ENCODE results near the gene EVI5L.

DNA sequence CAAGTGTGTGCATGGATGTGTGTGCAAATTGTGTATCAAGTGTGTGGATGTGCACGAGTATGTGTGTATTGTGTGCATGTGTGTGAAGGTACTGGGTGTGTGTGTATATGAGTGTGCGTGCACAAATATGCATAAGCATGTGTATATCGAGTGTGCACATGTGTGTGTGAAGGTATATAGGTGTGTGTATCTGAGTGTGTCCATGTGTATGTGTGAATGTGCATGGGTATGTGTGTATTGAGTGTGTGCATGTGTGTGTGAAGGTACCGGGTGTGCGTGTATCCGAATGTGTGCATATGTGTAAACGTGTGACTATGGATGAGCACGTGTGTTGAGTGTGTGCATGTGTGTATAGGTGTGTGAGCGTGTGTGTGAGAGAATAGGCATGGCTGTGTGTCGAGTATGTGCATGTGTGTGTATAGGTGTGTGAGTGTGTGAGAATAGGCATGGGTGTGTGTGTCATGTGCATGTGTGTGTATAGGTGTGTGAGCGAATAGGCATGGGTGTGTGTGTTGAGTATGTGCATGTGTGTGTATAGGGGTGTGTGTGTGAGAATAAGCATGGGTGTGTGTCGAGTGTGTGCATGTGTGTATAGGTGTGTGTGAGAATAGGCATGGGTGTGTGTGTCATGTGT is 12.8 kb downstream of the EVI5L start:
- TF ChIP-seq FOS (IDR thresholded peaks at IDR 0.05; ENCODE audit: borderline replicate concordance, insufficient read depth, low read length), result no peak
- TF ChIP-seq POLR2AphosphoS5 (IDR thresholded peaks at IDR 0.05; ENCODE audit: insufficient read depth, low read depth, low read length), result no peak
- TF ChIP-seq, protein P1, sequence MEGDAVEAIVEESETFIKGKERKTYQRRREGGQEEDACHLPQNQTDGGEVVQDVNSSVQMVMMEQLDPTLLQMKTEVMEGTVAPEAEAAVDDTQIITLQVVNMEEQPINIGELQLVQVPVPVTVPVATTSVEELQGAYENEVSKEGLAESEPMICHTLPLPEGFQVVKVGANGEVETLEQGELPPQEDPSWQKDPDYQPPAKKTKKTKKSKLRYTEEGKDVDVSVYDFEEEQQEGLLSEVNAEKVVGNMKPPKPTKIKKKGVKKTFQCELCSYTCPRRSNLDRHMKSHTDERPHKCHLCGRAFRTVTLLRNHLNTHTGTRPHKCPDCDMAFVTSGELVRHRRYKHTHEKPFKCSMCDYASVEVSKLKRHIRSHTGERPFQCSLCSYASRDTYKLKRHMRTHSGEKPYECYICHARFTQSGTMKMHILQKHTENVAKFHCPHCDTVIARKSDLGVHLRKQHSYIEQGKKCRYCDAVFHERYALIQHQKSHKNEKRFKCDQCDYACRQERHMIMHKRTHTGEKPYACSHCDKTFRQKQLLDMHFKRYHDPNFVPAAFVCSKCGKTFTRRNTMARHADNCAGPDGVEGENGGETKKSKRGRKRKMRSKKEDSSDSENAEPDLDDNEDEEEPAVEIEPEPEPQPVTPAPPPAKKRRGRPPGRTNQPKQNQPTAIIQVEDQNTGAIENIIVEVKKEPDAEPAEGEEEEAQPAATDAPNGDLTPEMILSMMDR (IDR thresholded peaks at IDR 0.05; ENCODE audit: extremely low read depth in 1 of 2, insufficient read depth in 1 of 2, low read depth in 1 of 2, low read length in 2 of 2), result no peak
- TF ChIP-seq, protein P2, sequence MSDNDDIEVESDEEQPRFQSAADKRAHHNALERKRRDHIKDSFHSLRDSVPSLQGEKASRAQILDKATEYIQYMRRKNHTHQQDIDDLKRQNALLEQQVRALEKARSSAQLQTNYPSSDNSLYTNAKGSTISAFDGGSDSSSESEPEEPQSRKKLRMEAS (IDR thresholded peaks at IDR 0.05; ENCODE audit: insufficient read depth, insufficient read length), result no peak
- TF ChIP-seq POLR2A (IDR thresholded peaks at IDR 0.05; ENCODE audit: low read depth, low read length), result no peak
- no peak for TF ChIP-seq GATA2 (IDR thresholded peaks at IDR 0.05; ENCODE audit: insufficient read depth, insufficient read length, low read depth, low read length)
- TF ChIP-seq JUN (IDR thresholded peaks at IDR 0.05; ENCODE audit: borderline replicate concordance, insufficient read depth, insufficient read length, low read depth), result no peak

All from endothelial cell of umbilical vein (primary cell).